ENCODE data around the gene PCIF1. TPM values are rescaled to one million over a fixed set of nuclear protein-coding genes. Genes with fewer than 3 reads are reported as not detected.
"Not testable (repeated sequence)": the region's sequence is repeated elsewhere in the genome, so short reads cannot be mapped to it uniquely, and the experiment has no call there.

Gene PCIF1
- total RNA-seq, 2 experiments from 2014 or later = 27.8 to 29.5 TPM

DNA sequence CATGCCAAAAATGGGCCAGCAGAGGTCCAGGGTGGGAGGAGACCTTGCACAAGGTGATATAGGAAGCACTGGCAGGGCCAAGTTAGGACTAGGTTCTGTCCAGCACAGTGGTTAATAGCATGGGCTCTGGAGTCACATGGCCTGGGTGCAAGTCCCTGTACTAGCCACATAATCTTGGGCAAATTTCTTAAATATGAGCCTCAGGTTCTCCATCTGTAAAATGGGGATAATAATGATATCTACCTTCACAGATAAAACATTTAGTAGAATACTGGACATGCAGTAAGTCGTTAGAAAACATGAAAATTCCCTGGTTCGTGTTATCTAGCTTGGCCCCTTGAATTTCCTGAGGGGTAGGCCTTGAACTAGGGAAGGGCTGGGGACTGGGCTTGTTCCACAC is 37.2 kb upstream of the PCIF1 start:
- POLR2A ChIA-PET = interaction anchor here (0.6 to 1.2 kb wide), 4 partner anchors 8 to 88 kb away, joined by 3 to 4 read pairs (median 4); no protein-coding TSS in a partner anchor

GRCh38 chr20:45897692-45898091 is 36.8 kb upstream of the PCIF1 start:
- no peak overlapping the region for H3K4me3 Mint-ChIP-seq
- intact Hi-C loops (cut with micrococcal nuclease) = no loop called here
- ChIA-PET POLR2A (interaction anchor here (3.0 kb wide), 1 partner anchor 36 kb away, joined by 11 read pairs; the partner anchor contains the start of gene PCIF1), CTCF (no interaction called here)
- no peak for DNase-seq
- peaks cover 10% of the 10 kb centered on the region for H3K36me3 Mint-ChIP-seq (ENCODE audit: low read depth)
- no peaks in the 10 kb centered on the region for H3K9me3 Mint-ChIP-seq
- H3K4me1 Mint-ChIP-seq (ENCODE audit: low read depth) = peaks cover 12% of the 10 kb centered on the region
- no peaks in the 10 kb centered on the region for H3K27me3 Mint-ChIP-seq
- H3K27ac Mint-ChIP-seq = no peak overlapping the region
- no peak for TF ChIP-seq CTCF (IDR thresholded peaks at IDR 0.05)
- no peak for ATAC-seq

More for the DNA sequence above, 37.2 kb upstream of the PCIF1 start:
- TF ChIP-seq CTCF (IDR thresholded peaks at IDR 0.05) = no peak
- no peak overlapping the region for H3K27ac Mint-ChIP-seq
- peaks cover 16% of the 10 kb centered on the region for H3K4me1 Mint-ChIP-seq (ENCODE audit: low read depth)
- H3K36me3 Mint-ChIP-seq (ENCODE audit: low read depth) = peaks cover 10% of the 10 kb centered on the region
- ATAC-seq (no peak), DNase-seq (no peak)
- no peaks in the 10 kb centered on the region for H3K27me3 Mint-ChIP-seq
- H3K9me3 Mint-ChIP-seq = no peaks in the 10 kb centered on the region
- CTCF ChIA-PET = no interaction called here
- H3K4me3 Mint-ChIP-seq = no peak overlapping the region
- intact Hi-C loops (cut with micrococcal nuclease) = no loop called here

- POLR2A ChIA-PET = interaction anchor here (1.1 to 3.0 kb wide), 2 partner anchors 9 to 36 kb away, joined by 3 to 11 read pairs; partner anchors contain the start of gene PCIF1
- ATAC-seq (no peak), DNase-seq (no peak)
- Mint-ChIP-seq H3K36me3 (ENCODE audit: low read depth) (peaks cover 8% of the 10 kb centered on the region), H3K4me3 (no peak overlapping the region), H3K27ac (no peak overlapping the region), H3K27me3 (no peaks in the 10 kb centered on the region), H3K4me1 (ENCODE audit: low read depth) (peaks cover 6% of the 10 kb centered on the region), H3K9me3 (no peaks in the 10 kb centered on the region)
- no peak for TF ChIP-seq CTCF (IDR thresholded peaks at IDR 0.05)
- intact Hi-C loops (cut with micrococcal nuclease) = no loop called here
- CTCF ChIA-PET = no interaction called here
Observed at GRCh38 chr20:45898285-45898684, 36.2 kb upstream of the PCIF1 start.

DNA sequence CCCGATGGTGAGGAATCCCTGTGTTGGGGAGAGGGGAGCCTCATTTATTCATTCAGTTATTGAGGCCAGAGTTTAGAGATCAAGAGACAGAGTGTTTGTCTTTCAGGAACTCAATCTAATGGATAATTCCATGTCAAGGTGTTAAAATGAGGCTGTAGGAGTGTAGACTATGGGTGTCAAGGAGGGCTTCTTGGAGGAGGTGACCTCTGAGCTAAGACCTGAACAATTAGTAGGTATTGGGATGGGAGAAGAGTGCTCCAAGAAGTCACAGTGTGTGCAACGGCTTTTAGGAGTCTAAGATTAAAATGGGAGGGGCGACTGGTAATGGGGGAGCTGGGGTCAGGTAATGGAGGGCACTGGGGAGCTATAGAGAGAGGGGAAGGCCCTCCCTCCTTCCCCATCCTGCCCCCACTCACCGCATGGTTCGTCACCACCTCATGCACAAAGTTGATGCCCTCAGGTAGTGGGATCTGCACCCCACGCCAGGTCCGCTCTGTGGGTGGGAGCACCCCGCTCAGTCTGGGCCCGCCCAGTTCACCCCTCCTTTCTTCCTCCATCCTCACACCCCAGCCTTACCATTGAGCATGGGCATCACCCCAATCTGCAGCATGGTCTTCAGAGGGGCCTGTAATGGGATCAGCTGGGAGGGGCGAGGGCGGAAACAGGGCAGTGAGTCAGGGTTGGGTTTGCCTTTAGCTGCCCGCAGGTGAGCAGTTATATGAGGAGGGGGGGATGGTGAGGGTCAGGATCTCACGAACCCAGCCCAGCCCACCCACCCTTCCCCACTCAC is 35.2 kb upstream of the PCIF1 start:
- peaks cover 7% of the 10 kb centered on the region for H3K36me3 Mint-ChIP-seq (ENCODE audit: low read depth)
- CTCF ChIA-PET = no interaction called here

GRCh38 chr20:45901332-45901731 is 33.2 kb upstream of the PCIF1 start:
- DNase-seq; H3K27me3 Mint-ChIP-seq; H3K9me3 Mint-ChIP-seq; H3K36me3 Mint-ChIP-seq (ENCODE audit: low read depth); intact Hi-C loops (cut with micrococcal nuclease); ATAC-seq; H3K4me1 Mint-ChIP-seq (ENCODE audit: low read depth); H3K27ac Mint-ChIP-seq; H3K4me3 Mint-ChIP-seq: not testable (repeated sequence)
- ChIA-PET CTCF (interaction anchor here (1.4 kb wide), 1 partner anchor 69 kb away, joined by 4 read pairs; no protein-coding TSS in a partner anchor), POLR2A (interaction anchor here (1.1 kb wide), 1 partner anchor 10 kb away, joined by 3 read pairs; no protein-coding TSS in a partner anchor)

More for the DNA sequence above, 35.2 kb upstream of the PCIF1 start:
- no peak for DNase-seq
- H3K27ac Mint-ChIP-seq = no peak overlapping the region
- H3K4me1 Mint-ChIP-seq (ENCODE audit: low read depth) = peaks cover under 1% of the 10 kb centered on the region
- no peaks in the 10 kb centered on the region for H3K27me3 Mint-ChIP-seq
- ATAC-seq = no peak
- no peak overlapping the region for H3K4me3 Mint-ChIP-seq
- no peaks in the 10 kb centered on the region for H3K9me3 Mint-ChIP-seq
- TF ChIP-seq CTCF (IDR thresholded peaks at IDR 0.05) = no peak
- intact Hi-C loops (cut with micrococcal nuclease) = no loop called here
- POLR2A ChIA-PET = interaction anchor here (1.1 to 3.0 kb wide), 5 partner anchors 9 to 35 kb away, joined by 3 to 11 read pairs (median 6); partner anchors contain the start of gene PCIF1

Measured in activated CD8-positive, alpha-beta T cell treated with anti-CD3 and anti-CD28 coated beads for 36 hours (primary cell).